ENCODE data around the gene SIL1.
"Not testable (repeated sequence)": the region's sequence is repeated elsewhere in the genome, so short reads cannot be mapped to it uniquely, and the experiment has no call there.

SIL1 gene

DNA sequence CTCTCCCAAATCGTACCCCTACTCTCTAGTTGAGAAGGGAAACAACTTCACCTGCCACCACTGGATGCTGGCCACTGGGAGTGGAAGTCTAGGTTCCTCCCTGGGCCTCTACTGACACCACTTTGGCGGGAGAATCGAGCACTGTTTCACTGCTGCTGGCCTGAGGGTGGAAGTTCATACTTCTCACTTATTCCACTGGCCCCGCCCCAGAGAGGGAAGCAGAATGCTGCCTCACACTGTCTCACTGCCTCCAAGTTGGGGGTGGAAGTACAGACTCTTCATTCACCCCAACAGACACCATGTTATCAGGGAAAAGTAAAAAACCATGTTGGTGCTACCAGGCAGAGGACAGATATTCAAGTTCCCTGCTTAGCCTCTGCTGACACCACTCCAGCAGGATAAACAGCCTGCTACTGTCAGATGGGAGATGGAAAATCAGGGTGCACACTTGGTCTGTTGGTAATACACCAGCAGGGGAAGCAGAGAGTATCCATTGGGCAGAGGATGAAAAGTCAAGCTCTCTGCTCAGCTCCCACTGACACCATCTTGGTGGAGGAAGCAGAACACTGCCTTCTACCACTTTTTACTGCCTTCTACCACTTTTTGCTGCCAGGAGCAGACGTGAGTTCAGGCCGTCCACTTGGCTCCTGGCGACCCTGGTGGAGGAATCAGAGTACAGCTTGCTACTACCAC, 159.4 kb downstream of the SIL1 start:
- in situ Hi-C loops (cut with MboI; ENCODE audit: low sequenced_read_pairs), result no loop called here

DNA sequence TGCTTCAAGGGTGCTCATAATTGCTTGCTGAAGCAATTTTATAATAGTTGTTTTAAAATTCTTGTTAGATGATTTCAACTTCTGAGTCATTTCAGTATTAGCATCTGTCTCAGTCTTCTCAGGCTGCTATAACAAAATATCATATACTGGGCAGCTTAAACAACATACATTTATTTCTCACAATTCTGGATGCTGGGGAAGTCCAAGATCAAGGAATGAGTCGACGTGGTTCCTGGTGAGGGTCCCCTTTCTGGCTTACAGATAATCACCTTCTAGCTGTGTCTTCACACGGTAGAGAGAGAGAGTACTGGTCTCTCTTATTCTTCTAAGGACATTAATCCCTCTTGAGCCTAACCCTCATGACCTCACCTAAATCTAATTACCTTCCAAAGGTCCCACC, 160.4 kb downstream of the SIL1 start:
- in situ Hi-C loops (cut with MboI; ENCODE audit: low sequenced_read_pairs), result no loop called here

DNA sequence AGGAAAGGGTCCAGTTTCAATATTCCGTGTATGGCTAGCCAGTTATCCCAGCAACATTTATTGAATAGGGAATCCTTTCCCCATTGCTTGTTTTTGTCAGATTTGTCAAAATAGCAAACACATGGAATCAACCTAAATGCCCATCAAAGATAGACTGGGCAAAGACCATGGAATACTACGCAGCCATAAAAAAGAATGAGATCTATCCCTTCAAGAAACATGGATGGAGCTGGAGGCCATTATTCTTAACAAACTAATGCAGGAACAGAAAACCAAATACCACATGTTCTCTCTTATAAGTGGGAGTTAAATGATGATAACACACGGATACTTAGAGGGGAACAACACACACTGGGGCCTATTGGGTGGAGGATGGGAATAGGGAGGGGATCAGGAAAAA, 161.8 kb downstream of the SIL1 start:
- in situ Hi-C loops (cut with MboI; ENCODE audit: low sequenced_read_pairs), result not testable (repeated sequence)

DNA sequence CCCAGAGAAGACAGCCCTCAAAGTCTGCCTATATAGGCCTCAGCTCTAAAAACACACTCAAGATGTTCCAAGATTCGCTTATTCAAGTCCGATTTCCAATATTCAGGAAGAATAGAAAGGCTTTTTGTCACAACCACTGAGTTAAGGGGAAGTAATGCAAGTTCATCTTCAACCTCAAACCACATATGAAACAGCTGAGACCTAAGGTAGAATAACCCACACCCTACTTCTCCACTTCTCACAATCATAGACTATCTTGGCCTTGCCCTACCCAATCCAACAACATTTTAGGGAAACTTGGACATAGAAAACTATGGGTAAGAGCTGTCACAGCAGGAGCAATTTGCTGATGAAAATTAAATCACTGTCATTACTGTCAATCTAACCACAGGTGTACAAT, 171.0 kb downstream of the SIL1 start:
- in situ Hi-C loops (cut with MboI; ENCODE audit: low sequenced_read_pairs), result no loop called here

DNA sequence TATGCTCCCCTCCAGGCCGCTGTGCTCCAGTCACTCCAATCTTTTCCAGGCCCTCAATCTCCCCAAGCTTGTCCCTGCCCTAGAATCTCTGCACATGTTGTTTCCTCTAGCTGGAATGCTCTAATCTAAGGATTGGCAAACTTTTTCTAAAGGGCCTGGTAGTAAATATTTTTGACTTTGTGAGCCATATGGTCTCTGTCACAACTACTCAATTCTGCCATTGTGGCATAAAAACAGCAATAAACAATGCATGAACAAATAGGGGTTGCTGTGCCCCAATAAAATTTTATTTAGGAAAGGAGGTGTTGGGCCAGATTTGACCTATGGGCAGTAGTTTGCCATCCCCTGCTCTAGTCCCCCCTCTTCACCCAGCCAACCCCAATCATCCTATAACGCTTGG, 172.5 kb downstream of the SIL1 start:
- in situ Hi-C loops (cut with MboI; ENCODE audit: low sequenced_read_pairs), result no loop called here

DNA sequence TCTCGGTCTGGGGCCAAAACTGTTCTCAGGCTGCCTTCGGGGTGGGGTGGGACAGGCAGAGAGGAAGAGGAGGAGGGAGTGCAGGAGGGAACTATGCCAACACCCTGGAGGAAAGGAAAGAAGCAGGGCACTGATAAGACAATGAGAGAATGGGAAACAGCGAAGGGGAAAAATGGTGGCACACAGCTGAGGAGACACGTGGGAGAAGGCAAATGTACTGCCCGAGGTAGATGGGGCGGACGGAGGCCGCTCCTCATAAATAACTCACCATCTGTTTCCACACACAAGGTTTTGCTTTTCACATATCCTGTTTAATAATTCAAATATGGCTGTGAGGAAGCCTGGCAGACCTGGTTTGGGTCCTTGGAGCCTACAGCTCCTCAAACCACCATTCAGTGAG, 174.9 kb downstream of the SIL1 start:
- in situ Hi-C loops (cut with MboI; ENCODE audit: low sequenced_read_pairs), result no loop called here

DNA sequence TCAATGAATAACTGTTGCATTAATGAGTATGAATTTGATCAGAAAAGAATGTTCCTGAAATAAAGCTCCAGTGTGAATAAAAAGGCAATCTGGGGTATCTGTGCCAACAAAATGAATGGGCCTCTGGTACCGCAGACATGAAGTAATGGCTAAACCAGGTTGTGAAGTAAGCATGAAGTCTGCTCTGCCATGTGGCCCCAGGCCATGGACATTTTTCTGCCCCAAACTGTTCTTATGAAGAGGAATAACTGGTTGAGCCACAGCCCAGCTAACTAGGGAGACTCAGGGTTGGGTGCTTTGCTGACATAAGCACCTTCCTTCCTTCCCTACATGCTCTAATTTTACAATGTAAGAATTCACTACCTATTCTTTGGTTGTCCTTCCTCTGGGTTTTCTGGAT, 175.6 kb downstream of the SIL1 start:
- in situ Hi-C loops (cut with MboI; ENCODE audit: low sequenced_read_pairs), result no loop called here

DNA sequence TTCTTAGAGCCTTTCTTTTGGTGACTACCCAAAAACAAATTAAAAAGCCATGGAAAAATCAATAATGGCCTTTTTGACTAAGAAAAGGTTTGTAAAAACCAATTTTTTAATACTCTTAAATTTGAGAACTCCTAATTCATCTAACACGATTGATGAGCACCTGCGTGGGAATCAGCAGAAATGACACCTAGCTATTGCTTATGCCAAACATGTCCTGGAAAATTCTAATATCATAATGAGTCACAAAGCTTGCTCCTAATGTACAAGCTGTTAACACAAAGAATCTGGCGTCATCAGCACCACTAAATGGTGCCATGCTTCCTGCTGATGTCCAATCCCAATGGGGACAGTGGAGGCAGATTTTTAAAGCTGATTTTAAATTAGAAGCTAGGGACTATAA, 176.8 kb downstream of the SIL1 start:
- in situ Hi-C loops (cut with MboI; ENCODE audit: low sequenced_read_pairs), result no loop called here

DNA sequence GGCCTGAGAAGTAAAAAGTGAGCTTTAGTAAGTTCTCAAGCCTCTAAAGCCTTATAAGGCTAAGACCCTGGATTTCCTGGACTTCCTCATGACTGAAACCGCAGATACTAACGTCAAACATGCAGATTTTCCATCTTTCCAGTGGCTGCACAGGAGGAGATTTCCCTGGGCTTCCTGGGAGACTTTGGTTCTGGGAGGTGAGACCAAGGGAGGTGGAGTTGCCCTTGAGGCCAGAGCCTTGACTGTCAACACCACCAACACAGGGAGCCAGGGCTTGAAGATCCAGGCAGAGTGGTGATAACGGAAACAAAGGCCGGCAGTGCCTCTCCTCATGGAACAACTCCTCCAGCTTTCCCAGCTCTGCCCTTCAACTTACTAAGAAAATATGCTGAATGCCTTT, 178.3 kb downstream of the SIL1 start:
- in situ Hi-C loops (cut with MboI; ENCODE audit: low sequenced_read_pairs), result no loop called here

DNA sequence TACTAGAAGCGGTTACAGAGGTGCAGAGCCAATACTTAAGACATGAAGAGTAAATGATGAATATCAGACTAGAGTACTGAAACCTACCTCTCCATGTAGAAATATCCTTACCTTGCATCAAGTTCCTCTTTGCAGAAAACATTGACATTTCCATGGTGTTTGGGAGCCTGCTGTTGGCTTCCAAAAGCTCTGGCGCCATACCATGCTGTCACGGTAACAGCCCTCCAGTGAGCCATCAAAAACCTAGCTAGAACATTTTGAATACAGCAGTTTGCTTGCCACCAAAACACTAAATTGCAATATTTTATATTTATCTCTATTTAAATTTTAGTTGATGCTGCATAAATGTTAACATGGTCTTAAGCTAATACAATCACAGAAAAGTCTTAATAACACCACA, 179.0 kb downstream of the SIL1 start:
- in situ Hi-C loops (cut with MboI; ENCODE audit: low sequenced_read_pairs), result no loop called here

DNA sequence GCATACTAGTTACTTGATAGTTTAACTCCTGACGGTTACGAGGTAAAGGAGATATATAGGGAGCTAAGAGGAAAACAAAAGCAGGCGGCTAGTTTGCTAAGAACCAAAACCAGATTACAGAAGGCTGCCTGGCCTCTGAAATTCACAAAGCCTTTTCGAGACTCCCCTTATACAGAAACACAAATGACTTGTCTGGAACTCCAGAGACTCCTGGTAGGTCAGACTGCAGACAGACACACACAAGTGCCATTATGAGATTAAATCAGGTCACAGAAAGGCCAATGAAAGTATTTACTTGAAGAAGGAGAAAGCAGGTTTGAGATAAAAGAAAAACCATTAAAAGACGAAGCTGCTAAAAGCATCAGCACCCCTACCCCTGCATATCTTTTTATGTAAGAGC, 180.5 kb downstream of the SIL1 start:
- in situ Hi-C loops (cut with MboI; ENCODE audit: low sequenced_read_pairs), result no loop called here

DNA sequence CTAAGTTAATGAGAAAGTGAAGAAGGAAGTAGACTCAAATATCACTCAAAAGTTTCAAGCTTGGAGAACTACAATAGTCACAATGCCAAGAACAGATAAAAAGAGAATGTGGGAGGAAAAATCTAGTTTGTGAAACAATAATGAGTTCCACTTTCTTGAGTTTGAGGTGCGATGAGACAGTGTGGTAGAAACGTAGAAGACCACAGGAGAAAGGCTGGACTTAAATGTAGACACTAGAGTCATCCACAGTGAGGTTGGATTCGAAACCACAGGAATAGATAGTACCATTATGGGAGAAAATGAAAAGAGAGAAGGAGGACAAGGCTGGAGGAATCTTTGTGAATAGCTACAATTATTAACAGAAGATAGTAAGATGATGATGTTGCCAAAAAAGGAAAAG, 182.0 kb downstream of the SIL1 start:
- in situ Hi-C loops (cut with MboI; ENCODE audit: low sequenced_read_pairs), result no loop called here

DNA sequence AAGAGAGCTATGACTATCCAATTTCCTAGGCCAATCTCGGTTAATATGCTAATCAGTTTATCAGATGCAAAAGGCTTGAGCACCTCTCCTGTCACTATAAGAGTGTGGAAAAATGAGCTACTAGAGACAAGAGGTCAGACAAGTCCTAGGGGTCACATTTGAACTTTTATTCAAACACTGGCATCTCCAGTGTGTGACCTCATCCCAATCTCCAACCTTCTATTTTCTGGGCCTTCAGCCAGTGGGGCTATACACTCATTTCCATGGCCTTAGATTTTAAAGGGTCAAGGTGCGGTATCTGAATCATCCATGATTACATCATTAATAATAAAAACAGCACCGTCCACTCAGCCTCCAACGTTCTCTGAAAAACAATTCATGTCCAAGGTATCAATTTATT, 183.4 kb downstream of the SIL1 start:
- in situ Hi-C loops (cut with MboI; ENCODE audit: low sequenced_read_pairs), result no loop called here

DNA sequence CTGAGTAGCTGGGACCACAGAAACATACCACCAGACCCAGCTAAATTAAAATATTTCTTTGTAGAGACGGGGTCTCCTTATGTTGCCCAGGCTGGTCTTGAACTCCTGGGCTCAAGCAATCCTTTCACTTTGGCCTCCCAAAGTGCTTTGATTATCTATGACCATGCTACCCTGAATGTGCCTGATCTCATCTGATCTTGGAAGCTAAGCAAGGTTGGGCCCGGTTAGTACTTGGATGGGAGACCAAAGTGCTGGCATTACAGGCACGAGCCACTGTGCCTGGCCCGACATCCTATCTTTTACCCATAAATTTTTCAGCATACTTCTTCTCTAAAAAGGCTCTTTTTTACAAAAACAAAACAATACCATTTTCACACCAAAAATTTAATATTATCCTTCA, 186.0 kb downstream of the SIL1 start:
- in situ Hi-C loops (cut with MboI; ENCODE audit: low sequenced_read_pairs), result no loop called here

DNA sequence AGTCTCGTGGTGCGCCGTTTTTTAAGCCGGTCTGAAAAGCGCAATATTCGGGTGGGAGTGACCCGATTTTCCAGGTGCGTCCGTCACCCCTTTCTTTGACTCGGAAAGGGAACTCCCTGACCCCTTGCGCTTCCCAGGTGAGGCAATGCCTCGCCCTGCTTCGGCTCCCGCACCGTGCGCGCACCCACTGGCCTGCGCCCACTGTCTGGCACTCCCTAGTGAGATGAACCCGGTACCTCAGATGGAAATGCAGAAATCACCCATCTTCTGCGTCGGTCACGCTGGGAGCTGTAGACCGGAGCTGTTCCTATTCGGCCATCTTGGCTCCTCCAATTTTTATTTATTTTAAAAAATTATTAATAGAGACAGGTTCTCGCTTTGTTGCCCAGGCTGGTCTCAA, 187.0 kb downstream of the SIL1 start:
- in situ Hi-C loops (cut with MboI; ENCODE audit: low sequenced_read_pairs), result not testable (repeated sequence)

DNA sequence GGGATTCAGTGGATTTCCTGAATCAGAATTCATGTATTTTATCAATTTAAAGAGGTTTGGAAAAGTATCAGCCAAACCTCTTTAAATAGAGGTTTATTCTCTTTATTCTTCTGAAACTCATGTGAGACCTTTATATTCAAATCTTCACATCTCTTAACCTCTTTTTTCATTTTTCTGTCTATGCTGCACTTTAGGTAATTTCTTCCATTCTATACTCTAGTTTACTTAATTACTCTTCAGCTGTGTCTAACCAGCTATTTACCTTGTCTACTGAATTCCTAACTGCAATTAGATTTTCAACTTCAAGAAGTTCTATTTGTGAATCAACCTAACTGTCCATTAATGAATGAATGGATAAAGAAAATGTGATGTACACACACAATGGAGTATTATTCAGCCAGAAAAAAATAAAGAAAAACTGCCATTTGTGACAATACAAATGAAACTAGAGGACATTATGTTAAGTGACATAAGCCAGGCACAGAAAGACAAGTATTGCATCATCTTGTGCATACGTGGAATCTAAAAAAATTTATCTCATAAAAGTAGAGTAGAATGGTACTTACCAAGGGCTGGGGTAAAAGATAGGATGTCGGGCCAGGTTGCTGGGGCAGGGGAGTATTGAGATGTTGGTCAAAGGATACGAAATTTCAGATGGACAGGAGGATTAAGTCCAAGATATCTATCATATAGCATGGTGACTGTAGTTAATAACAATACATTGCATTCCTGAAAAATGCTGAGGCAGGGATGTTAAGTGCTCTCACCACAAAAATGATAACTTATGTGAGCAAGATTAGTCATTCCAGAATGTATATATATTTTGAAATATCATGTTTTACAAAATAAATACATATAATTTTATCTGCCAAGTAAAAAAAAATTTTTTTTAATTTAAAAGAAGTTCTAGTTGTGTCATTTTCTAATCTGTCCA, 193.5 kb downstream of the SIL1 start:
- in situ Hi-C loops (cut with MboI; ENCODE audit: low sequenced_read_pairs), result no loop called here

DNA sequence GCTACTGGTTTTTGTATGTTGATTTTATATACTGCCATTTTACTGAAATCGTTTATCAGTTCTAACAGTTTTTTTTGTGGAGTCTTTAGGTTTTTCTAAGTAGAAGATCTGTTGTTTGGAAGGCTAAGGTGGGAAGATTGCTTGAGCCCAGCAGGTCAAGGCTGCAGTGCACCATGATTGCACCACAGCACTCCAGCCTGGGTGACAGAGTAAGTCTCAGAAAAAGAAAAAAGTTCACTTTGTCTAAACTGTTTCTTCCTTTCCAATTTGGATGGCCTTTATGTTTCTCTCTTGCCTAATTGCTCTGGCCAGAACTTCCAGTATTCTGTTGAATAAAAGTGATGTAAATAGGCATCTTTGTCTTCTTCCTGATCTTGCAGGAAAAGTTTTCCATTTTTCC, 198.5 kb downstream of the SIL1 start:
- in situ Hi-C loops (cut with MboI; ENCODE audit: low sequenced_read_pairs), result no loop called here

DNA sequence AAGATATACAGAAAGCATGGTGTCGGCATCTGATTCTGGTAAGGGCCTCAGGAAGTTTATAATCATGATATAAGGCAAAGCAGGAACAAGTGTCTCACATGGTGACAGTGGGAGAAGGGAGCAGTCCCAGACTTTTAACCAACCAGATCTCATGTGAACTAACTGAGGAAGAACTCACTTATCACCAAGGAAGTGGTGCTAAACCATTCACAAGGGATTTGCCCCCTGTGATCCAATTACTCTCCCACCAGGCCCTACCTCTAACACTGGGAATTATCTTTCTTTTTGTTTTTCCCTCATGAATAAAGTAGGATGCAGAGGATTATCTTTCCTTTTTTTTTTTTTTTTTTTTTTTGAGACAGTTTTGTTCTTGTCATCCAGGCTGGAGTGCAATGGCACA, 199.6 kb downstream of the SIL1 start:
- in situ Hi-C loops (cut with MboI; ENCODE audit: low sequenced_read_pairs), result no loop called here

DNA sequence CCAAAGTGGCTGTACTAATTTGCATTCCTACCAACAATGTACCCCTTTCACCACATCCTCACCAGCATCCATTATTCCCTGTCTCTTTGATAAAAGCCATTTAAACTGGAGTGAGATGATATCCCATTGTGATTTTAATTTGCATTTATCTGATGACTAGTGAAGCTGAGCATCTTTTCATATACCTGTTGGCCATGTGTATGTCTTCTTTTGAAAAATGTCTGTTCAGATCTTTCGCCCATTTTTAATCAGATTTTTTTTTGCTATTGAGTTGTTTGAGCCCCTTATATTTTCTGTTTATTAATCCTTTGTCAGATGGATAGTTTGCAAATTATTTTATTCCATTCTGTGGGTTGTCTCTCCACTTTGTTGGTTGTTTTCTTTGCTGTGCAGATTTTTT, 202.0 kb downstream of the SIL1 start:
- in situ Hi-C loops (cut with MboI; ENCODE audit: low sequenced_read_pairs), result no loop called here

DNA sequence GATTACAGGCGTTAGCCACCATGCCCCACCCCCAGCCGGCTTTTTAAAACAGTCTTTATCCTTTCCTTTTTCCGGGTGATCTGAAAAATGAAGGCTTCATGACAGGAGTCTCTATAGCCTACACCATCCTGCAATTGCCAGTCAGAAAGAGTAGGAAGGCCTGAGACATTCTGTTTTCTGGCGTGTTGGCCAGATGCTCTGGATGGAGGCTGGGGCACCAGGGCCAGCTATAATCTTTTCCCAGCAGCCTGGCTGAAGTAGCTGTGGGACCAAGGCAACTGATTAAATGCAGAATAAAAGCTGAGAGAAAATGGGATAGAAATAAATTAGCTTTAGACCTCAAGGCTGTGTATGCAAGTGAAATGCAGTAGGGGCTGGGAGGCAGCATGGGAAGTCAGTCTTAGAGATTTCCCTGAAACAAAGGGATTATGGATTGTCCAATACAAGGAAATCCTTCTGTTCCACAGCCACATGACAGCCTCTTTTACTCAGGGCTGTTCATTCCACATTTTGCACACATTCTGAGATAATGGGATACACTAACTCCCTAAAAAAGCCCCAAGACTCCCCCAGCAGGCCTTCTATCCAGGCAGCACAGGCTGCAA, 207.1 kb downstream of the SIL1 start:
- in situ Hi-C loops (cut with MboI; ENCODE audit: low sequenced_read_pairs), result no loop called here

DNA sequence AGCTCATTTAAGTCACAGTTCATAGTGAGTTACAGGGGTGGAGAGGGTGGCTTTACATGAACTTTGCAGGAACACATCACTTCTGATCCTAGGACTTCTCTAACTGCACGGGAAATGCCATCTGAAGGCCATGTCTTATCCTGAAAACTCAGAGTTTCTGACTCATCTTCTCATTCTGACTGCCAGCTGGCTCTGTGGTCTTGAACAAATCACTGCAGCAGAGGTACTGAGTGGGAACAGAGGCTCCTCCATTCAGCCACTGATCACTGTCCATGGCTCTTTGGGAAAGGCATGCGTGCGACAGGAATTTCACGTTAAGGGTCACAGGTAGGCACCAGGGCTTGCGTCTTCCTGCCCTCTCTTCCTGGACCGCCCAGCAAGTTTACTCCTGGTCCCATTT, 208.4 kb downstream of the SIL1 start:
- in situ Hi-C loops (cut with MboI; ENCODE audit: low sequenced_read_pairs), result no loop called here

DNA sequence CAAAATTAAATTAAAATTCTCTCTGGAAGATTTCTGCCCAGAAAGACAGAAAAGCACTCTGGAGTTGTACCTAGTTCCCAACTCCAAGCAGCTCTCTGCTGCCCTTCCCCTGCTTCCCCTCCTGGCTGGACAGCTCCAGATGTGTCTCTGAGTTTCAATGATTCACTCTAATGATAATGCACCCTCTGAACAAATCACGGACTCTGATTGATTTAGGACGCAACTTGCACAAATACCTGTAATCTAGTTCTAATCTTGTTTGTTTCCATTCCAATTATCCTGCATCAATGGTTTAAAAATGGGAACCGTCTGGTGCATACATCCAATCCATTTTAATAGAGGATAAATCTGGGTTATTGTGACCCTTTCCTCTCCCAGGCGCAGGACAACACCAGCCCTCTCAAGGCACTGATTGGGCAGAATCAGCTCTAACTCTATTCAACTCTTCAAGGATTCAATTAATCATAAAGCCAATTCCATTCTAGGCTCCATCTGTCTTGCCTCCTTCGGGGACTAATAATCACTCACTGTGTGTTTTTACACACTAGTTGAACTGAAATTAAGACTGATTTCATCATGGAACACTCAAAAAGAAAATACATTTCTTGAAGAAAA, 211.9 kb downstream of the SIL1 start:
- in situ Hi-C loops (cut with MboI; ENCODE audit: low sequenced_read_pairs), result no loop called here
